Measurements from ENCODE around the gene PSMD13. TPM values are rescaled to one million over a fixed set of nuclear protein-coding genes. Genes with fewer than 3 reads are reported as not detected.

The PSMD13 gene
- total and polyA plus RNA-seq, 2 of the 4 experiments (the other 2 are of a cell fraction) = 177 to 217 TPM

- POLR2A ChIA-PET (ENCODE audit: unreplicated experiment) = no interaction called here
- BruUV-seq (replicated peaks) = no TSS peak
- whole genome bisulfite sequencing, 2 experiments (ENCODE audit: extremely low coverage in 2 of 2, insufficient read length in 1 of 2) = 75% methylated on average over 8 of the region's 9 CpGs; no CpG with 5 or more reads in 1 of the 2 experiments
Observed at GRCh38 chr11:197741-198235, 39.0 kb upstream of the PSMD13 start.

More at GRCh38 chr11:197741-198235, 39.0 kb upstream of the PSMD13 start:
- H3K4me2 ChIP-seq (ENCODE audit: low read depth, low read length) = no peak overlapping the region
- H4K20me1 ChIP-seq (ENCODE audit: insufficient read depth, low read length) = peaks cover 19% of the 10 kb centered on the region
- DNase-seq (no peak), ATAC-seq (ENCODE audit: low read depth) (no peak)
- H4K5ac ChIP-seq (ENCODE audit: low read depth, low read length) = no peak overlapping the region
- no peaks in the 10 kb centered on the region for H3K27me3 ChIP-seq (ENCODE audit: control insufficient read depth, insufficient read depth, low read length)
- H2BK20ac ChIP-seq (ENCODE audit: low read depth, low read length) = no peak overlapping the region
- no peak overlapping the region for H4K8ac ChIP-seq (ENCODE audit: low read depth in 2 of 2, low read length in 2 of 2)
- H2AK9ac ChIP-seq (replicated peaks; ENCODE audit: low read depth, low read length, poor library complexity) = no peak overlapping the region
- H3K14ac ChIP-seq (replicated peaks; ENCODE audit: low read depth, low read length) = no peak overlapping the region
- no peaks in the 10 kb centered on the region for H3K4me1 ChIP-seq (ENCODE audit: control insufficient read depth, insufficient read depth, low read length)
- H3K23ac ChIP-seq (ENCODE audit: low read depth, low read length) = no peak overlapping the region
- no peaks in the 10 kb centered on the region for H3K9me3 ChIP-seq (ENCODE audit: control insufficient read depth, insufficient read depth, low read length)
- H3K27ac ChIP-seq (ENCODE audit: insufficient read depth, low read length) = no peak overlapping the region
- no peak overlapping the region for H3K18ac ChIP-seq (ENCODE audit: low read depth, low read length)
- no peak overlapping the region for H2AFZ ChIP-seq (replicated peaks; ENCODE audit: low read length, poor library complexity)
- no peak overlapping the region for H2BK120ac ChIP-seq (ENCODE audit: low read depth, low read length)
- no peak overlapping the region for H2BK15ac ChIP-seq (ENCODE audit: low read depth, low read length)
- no peak overlapping the region for H3K4ac ChIP-seq (ENCODE audit: low read depth, low read length)
- dilution Hi-C loops (cut with HindIII; ENCODE audit: low sequenced_read_pairs, unreplicated experiment) = no loop called here
- H4K91ac ChIP-seq (ENCODE audit: insufficient read depth, low read depth, low read length) = no peak overlapping the region
- TF ChIP-seq SMC3 (IDR thresholded peaks at IDR 0.05; ENCODE audit: low read depth, low read length) (no peak), CHD1 (IDR thresholded peaks at IDR 0.05; ENCODE audit: low read depth, low read length) (no peak), MAFK (IDR thresholded peaks at IDR 0.05; ENCODE audit: low read depth, low read length) (no peak), FOS (IDR thresholded peaks at IDR 0.05; ENCODE audit: low read depth, low read length) (no peak), BHLHE40 (IDR thresholded peaks at IDR 0.05; ENCODE audit: low read depth, low read length) (no peak), RCOR1 (IDR thresholded peaks at IDR 0.05; ENCODE audit: insufficient replicate concordance, low read length) (no peak), RAD21 (IDR thresholded peaks at IDR 0.05; ENCODE audit: low read length) (no peak), MAZ (IDR thresholded peaks at IDR 0.05; ENCODE audit: borderline replicate concordance, low read depth, low read length) (no peak), MXI1 (IDR thresholded peaks at IDR 0.05; ENCODE audit: borderline replicate concordance, low read depth, low read length) (no peak), POLR2A (IDR thresholded peaks at IDR 0.05; ENCODE audit: low read depth, low read length) (no peak), NFE2L2 (IDR thresholded peaks at IDR 0.05; ENCODE audit: low read depth, low read length) (no peak)
- TF ChIP-seq, protein P1, sequence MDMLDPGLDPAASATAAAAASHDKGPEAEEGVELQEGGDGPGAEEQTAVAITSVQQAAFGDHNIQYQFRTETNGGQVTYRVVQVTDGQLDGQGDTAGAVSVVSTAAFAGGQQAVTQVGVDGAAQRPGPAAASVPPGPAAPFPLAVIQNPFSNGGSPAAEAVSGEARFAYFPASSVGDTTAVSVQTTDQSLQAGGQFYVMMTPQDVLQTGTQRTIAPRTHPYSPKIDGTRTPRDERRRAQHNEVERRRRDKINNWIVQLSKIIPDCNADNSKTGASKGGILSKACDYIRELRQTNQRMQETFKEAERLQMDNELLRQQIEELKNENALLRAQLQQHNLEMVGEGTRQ (IDR thresholded peaks at IDR 0.05; ENCODE audit: low read depth, low read length) = no peak
- H2BK5ac ChIP-seq (ENCODE audit: low read depth, low read length, poor library complexity, severe bottlenecking) = no peak overlapping the region
- H3K56ac ChIP-seq (ENCODE audit: extremely low read depth, insufficient read depth, low read length) = no peak overlapping the region
- intact Hi-C loops (cut with micrococcal nuclease) = no loop called here
- H3K36me3 ChIP-seq (ENCODE audit: control insufficient read depth, insufficient read depth, low read length) = peaks cover 16% of the 10 kb centered on the region; the same call in 1 of the 2 replicates
- H2AK5ac ChIP-seq (ENCODE audit: low read depth, low read length) = no peak overlapping the region
- H3K79me1 ChIP-seq (ENCODE audit: low read depth in 1 of 2, low read length in 2 of 2) = peaks cover 4 to 25% of the 10 kb centered on the region in 2 experiments; a peak in 2 of 4 replicates
- CTCF ChIA-PET = no interaction called here
- H3K4me3 ChIP-seq (ENCODE audit: insufficient read depth, low read depth, low read length) = no peak overlapping the region
- H3K9me1 ChIP-seq (ENCODE audit: insufficient read depth, low read length) = peaks cover 10% of the 10 kb centered on the region; the same call in 1 of the 2 replicates
- no peak overlapping the region for H3K9ac ChIP-seq (ENCODE audit: low read depth, low read length)
- in situ Hi-C loops (cut with MboI; ENCODE audit: low sequenced_read_pairs) = no loop called here
